HG02610 (cell line): ENCODE results near the gene VEGFB.

ENCODE experiments used
- ATAC-seq: cut with Tn5 transposase; IDR thresholded peaks from one replicate; pipeline ENCODE4 v1.9.1; 2021; ENCODE audit warnings: mild to moderate bottlenecking, moderate library complexity; ENCODE audit not compliant: unreplicated experiment

The VEGFB gene, protein sequence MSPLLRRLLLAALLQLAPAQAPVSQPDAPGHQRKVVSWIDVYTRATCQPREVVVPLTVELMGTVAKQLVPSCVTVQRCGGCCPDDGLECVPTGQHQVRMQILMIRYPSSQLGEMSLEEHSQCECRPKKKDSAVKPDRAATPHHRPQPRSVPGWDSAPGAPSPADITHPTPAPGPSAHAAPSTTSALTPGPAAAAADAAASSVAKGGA

DNA sequence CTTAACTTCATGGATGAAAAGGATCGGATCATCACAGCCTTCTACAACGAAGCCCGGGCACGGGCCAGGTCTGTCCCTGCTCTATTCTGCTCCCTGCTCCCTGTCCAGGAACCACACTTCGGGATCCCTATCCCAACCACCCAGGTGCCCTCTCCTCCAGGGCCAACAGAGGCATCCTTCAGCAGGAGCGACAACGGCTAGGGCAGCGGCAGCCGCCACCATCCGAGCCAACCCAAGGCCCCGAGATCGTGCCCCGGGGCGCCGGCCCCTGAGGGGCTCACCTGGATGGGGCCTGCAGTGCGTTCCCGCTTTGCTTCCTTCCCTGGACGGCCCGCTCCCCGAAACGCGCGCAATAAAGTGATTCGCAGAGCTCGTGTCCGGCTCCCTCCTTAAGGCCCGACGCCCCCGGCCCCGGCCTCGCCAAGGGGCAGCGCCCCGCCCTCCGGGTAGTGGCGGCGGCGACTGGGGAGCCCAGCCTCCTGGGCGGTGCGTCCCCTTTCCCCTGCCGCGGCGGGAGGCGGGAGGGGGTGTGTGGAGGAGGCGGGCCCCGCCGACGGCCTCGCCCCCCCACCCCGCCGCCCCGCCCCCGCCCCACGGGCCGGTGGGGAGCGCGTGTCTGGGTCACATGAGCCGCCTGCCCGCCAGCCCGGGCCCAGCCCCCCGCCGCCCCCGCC is at the start of gene VEGFB:
Gene VEGFB, plus strand, starts transcription at position 672 of the 674 bp plus-strand sequence. CDS start 250 bp downstream, outside the sequence.
- ATAC-seq = no peak

DNA sequence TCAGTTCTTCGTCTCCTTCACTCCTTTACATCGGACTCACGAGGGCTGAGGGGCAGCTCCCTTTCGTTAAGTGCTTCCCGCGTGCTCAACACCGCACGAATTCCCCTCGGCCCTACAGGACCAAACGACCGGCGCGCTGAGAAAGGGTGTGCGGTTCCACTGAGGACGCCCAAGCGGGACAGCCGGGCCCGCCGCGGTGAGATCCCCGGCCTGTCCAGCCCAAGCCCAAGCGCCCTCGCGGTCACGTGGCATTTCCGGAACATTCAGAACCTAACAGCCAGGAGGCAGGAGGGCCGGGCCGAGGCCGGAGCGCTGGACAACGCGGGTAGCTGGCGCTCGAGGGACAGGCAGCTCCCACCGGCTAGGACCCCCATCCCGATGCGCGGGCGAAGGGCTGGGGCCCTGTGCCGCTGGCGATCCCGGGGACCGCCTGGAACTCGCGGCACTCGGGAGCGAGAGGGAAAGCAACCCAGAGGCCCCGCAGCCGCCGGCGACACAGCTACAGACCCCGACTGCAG is 49.1 kb upstream of the VEGFB start:
- ATAC-seq = peak; percentile 7

DNA sequence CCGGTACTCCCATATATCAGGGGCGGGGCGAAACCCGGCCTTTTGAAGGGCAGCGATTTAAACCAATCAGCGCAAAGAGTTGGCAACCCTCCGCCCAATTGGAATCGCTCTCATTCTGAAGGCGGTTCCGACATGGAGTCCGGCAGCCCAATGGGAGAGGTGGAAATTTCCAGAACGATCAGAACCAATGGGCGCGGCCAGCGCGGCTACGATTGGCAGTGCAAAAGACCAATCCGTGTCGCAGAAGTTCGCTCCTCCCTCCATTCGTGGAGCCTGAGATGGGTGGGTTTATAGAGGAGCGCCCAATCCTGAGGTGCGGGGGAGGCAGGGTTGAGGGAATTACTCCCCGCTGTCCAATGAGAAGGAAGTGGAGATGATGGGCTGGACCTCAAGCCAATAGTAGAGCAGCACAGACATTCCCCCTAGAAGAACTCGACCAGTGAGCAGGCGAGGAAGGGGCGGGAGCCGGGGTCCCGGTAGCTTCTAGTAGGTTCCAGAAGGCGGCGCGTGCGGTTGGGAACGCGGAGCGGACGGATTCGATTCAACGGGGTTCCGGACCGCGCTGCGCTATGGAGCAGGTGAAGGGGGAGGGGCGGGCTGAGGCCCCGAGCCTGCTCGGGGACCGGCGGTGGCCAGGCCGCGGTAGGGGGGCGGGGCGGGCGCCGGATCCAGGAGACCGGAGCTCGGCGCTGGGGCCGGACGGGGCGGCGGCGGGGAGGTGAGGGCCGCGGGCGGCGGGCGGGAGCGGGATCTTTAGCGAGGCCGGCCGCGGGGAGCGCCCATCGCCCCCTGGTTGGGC is 48.5 kb upstream of the VEGFB start, which contains the start of gene STIP1:
Gene STIP1, plus strand, starts transcription at position 479 of the 799 bp plus-strand sequence. Its CDS starts 91 bp downstream, at position 570.
- peak; percentile 79 for ATAC-seq

DNA sequence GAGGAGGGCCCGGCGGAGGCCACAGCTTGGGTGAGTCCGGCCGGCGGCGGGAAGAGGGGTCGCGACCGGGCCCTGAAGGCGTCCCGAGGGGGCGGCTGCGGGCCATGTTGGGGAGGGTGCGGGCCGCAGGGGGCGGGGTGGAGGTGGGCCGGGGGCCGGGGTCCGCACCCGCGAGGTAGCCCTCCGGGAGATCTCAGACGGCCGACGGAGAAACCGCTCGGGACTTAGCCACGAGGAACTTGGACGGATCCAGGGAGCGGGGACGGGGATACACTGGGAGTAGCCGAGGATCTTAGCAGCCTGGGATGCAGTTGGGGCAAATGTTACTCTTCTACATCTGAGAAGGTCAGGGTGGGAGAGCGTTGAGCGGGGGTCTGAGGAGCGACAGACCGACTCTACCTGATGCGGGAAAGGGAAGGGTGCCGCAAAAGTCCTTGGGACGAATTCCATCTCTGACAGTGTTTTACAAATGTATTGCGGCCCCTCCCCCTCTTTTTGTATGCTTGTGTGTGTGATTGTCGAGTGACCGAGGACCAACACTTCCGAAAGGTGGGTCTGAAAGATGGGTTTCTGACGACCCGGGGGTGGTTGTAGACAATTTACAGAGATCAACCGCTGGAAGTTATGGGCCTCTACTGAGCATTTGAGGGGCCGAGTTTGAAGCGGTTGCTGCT is 47.8 kb upstream of the VEGFB start:
- no peak for ATAC-seq

DNA sequence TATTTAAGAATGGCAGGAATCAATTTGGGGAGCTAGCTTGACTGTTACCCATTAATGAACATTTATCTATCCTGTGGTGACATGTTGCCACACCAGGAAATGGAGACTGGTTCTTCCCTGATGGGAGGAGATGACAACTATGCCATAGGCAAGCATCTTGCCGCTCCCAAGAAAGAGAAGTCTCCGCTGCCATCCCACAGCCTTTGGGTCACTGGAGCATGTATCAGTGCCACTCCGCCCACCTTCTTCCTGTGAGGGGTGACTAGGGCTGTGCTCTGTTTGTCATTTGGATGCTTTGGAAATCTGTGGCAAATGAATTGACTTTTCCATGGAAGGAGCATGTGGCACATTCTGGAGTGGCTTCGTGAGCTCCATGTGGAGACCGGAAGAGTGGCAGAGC is 42.0 kb upstream of the VEGFB start:
- no peak for ATAC-seq

DNA sequence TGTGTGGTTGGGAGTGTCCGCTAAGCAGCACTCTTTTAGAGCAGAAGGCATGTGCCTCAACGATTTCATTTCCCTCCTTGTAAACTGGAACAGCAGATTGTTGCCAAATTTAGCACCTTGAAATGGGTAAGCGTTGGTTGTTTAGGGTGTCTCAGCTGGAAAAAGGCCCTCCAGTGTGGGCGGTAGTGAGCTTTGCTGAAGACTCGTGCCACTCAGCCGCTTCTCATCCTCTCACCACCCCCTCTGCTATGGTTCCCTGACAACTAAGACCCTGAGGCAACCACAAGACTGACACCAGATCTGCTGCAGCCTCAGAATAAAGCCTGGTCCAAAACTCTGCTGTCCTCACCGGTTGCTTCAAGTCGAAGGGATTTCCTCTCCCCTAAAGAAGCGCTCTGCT is 37.8 kb upstream of the VEGFB start:
- no peak for ATAC-seq

DNA sequence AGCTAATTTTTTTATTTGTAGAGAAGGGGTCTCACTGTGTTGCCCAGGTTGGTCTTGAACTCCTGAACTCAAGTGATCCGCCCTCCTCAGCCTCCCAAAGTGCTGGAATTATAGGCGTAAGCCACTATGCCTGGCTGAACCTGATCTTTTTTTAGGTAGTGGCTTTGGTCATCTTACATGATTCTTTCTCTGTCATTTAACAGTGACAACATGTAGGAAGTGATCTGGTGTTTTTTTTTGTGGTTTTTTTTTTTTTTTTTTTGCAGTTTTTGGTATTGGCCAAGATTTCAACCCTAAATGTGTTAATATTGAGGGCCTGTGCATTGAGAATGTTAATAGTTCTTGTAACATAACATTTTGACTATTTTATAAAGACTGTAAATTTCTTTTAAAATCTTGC is 35.9 kb upstream of the VEGFB start:
- ATAC-seq = no peak

DNA sequence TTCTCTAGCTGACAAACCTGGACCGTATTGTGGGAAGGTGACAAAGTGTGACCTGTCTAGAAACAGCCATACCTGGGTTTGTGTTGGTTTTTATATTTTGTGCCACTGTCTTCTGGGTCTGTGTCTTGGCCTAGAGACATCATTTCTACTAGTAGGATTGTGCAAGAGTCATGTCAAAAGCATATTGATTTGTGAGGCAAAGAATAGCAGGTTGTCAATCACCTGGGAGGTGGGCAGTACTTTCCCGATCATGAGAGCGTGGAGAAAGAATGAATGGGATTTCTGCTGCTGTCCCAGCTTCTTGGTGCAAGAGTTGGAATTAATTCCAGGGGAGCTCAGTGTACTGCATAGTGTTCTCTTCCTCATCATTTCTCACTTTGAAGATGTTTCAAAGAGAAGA is 32.8 kb upstream of the VEGFB start:
- no peak for ATAC-seq

DNA sequence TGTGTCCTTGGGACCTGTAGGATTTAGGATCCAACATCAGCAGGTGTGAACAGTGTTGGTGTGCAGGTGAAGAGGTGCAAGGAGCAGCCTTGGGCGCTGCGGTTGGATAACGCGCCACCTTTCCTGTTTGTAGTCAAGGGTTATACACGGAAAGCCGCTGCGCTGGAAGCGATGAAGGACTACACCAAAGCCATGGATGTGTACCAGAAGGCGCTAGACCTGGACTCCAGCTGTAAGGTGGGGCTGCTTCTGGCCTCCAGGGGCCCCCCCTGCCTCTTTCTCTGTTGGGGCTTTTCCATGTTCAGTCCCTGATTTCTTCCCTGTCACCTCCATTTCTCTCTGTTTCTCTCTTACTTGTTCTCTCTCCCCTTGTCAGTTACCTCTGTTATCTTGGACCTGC is 31.4 kb upstream of the VEGFB start:
- no peak for ATAC-seq

DNA sequence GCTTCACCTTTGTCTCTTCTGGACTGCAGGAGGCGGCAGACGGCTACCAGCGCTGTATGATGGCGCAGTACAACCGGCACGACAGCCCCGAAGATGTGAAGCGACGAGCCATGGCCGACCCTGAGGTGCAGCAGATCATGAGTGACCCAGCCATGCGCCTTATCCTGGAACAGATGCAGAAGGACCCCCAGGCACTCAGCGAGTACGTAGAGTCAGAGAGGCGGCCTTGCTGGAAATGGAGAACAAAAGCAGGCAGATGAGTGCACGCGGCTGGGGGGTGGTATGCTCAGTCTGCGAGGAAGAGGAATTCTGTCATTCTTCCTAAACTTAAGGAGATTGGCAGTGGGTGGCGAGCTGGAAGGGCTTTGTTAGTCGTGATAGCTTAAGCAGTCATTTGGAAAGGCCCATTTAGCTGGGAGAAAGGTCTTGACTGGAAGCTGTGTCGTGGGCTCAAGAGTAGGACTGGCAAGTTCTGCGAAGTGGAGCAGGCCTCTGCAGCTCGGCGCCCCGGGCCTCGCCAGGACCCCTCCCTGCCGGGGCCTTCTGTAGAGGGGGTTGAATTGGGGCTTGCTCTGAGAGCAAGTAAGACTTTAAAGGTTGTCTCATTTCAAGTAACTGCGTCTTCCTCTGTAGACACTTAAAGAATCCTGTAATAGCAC is 30.8 kb upstream of the VEGFB start:
- ATAC-seq = no peak

DNA sequence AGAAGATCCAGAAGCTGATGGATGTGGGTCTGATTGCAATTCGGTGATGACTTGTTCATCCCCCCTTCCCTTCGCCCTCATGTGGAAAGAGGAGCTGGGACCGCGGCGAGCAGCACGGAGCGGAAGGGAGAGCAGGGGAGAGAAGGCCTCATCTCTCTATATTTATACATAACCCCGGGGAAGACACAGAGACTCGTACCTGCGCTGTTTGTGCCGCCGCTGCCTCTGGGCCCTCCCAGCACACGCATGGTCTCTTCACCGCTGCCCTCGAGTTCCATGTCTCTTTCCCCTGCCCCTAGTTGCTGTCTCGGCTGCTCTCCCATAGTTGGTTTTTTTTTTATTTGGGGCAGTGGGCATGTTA is 30.3 kb upstream of the VEGFB start:
- ATAC-seq = no peak

DNA sequence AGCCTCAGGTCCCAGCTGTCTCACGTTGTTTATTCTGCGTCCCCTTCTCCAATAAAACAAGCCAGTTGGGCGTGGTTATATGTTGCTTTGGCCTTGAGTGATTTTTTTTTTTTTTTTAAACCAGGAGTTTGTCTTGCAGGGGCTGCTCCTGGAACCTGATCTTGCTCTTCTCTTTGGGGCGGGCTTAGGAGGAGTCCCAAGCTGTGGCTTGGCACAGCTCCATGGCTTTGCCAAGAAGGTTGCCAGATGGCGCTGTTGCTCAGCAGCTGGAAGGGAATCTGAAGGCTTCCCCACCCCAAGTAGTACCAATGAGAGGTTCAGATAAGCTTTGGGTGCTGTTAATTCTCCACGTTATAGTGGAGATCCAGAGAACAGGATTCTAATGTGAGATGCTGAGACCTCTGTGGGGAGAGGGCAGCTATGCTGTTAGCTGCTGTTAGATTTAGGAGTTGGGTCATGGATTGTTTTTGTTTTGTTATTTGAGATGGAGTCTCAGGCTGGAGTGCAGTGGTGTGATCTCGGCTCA is 29.9 kb upstream of the VEGFB start:
- no peak for ATAC-seq

DNA sequence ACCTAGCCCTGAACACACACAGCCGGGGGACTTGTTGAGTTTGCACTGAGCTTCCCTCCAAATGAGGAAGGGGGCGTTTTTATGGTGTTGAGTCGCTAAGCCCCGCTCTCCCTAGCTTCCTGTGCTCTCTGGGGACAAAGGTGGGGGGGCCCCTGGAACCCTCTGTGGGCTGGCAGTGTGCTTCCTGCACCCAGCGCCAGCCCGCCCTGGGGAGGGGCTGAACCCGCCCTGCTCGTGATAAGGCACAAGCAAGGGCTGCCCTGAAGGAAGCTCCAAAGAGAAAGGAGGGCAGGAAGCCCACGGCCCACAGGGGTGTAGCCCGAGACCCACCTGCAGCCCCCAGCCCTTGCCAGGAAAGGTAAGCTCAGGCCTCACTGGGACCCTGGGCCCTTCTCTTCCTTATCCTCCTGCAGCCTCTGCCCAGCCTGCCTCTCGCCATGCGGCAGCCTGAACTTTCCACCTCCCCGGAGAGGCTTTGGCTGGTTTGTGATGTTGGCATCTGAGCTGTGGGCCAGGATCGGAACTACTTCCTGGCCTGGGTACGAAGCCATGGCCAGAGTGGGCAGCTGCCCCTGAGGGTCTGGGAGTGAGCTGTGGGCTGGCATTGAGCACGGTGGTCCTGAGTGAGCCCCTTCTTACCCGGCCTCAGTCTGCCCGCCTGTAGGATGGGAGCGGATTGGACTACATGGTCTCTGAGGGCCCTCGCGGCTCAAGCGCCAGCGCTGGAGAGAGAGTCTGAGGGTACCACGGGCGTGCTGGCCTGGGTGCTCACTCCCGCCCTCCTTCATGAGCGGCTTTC is 27.7 kb upstream of the VEGFB start, which contains the start of gene FERMT3:
Gene FERMT3, plus strand, starts transcription at position 265 of the 799 bp plus-strand sequence. CDS start 644 bp downstream, outside the sequence.
- peak; percentile 37 for ATAC-seq

DNA sequence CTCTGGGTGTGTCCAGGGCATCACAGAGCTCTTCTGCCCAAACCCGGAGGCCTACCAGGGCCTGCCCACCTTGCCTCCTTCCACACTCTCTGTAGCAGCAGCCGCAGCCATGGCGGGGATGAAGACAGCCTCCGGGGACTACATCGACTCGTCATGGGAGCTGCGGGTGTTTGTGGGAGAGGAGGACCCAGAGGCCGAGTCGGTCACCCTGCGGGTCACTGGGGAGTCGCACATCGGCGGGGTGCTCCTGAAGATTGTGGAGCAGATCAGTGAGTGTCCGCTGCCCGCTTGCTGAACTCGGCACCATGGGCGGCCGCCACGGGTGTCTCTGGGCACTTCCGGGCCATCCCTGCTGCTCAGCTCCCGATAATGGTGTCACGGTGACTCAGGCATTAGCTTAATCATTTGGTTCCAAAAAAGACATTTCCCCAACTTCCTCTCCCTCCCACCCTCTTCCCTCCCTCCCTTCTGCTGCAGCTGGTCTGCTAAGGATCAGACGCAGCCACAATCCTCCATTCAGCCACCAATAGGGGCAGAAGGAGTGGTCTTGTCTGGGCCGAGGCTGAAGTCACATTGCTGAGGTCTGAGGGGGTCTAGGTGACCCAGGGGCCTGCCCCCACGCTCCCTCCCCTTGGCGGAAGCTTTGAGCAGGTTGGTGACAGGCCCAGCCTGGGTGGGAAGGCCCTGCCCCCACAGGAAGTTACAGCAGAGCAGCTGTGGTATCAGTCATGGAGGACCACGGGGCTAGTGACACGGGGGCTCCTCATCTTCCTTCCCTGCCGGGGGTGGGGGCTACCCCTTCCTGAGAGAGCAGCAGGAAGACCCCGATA is 26.9 kb upstream of the VEGFB start:
- peak; percentile 61 for ATAC-seq

DNA sequence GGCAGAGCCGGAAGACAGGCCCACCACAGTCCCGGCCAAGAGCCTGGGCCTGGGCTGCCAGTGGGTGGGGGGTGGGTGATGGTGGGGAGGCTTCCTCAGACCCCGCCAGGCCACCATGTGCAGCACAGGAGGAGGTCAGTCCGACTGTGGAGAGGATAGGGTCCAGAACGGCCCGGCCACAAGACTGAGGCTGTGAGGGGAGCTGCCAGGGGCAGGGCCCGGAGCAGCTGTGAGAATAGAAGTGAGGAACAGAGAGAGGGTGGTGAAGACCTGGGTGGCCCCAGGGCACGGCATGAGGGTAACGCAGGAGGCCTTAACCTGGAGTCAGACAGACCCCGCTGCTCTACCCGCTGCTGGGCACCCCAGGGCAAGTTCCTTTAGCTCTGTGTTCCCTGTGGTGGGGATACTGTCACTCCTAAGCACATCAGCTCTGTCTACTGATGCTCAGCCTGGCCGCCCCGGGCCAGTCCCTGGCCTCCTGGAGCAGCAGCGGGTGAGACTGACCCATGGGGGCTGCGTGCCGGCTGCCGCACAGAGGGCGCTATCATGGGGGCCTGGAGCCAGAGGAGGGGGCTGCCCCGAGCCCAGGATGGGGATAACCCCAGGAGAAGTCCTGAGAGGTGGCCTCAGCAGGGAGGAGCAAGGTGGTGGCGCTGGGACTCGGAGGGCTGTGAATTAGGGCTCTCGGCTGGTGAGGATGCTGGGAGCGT is 26.1 kb upstream of the VEGFB start:
- peak; percentile 6 for ATAC-seq

DNA sequence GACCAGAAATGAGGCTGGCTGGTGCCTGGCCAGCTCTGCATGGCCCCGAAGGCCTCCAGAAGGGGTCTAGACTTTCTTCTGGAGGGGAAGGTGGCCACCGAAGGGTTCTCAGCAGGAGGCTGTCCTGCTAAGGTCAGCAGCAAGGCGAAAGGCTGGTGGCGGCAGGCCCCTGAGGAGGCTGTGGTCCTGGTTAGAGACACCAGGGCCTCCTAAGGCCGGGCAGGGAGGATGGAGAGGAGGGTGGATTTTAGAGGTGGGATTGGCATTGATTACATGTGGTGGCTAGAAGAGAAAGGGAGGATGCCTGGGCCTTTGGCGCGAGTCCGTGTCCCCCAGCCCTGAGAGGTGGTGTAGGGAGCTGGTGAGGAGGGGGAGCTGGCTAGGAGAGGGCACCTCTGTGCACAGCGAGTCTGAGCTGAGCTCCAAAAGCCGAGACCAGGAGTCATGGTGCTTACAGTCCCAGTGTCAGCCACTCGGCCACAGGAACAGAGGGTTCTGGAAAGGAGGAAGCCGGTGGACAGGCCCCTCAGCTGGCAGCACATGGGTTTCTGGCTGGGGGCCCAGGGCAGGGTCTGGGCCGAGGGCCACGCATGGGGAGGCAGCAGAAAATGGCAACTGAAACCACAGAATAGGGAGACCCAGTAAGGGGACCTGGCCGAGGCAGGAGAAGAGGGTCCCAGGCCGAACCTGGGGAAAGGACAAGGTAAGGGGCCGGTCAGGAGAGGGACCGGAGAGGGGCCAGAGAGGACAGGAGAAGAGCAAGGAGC is 25.4 kb upstream of the VEGFB start:
- no peak for ATAC-seq

DNA sequence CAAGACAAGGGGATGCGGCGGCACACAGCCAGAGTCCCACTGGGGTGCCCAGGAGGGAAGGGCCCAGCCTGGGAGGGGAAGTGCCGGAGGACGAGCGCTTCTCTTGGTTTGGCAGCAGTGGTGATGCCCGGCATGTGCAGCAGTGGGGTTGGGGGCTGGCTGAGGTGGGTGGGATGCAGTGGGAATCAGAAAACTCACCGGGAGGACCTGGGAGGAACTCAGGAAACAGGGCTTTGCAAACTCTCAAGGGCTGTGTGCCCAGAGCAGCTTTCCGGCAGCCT is 24.9 kb upstream of the VEGFB start:
- no peak for ATAC-seq
